ENCODE measurements around the gene CAPZA2.

DNA sequence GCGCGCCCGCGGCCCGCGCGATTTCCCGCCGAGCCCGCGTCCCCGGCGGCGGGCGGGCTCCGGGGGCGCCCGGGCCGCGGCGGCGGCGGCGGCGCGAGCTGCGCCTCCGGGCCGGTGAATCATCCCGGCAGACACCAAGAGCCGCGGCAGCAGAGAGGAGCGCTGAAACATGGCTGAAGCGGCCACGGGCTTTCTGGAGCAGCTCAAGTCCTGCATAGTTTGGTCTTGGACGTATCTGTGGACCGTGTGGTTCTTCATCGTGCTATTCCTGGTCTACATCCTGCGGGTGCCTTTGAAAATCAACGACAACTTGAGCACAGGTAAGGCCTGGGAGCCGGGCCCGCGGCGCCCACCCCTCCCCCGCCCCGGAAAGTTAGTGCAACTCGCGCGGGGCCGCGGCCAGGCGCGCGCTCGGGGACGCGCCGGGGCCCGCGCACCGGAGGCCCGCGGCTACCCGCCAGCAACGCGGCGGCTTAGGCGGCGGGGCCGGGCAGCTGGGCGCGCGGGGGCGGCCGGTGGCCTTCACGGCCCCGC is 91.1 kb downstream of the CAPZA2 start, which contains the start of gene ST7:
- TF ChIP-seq, protein P1, sequence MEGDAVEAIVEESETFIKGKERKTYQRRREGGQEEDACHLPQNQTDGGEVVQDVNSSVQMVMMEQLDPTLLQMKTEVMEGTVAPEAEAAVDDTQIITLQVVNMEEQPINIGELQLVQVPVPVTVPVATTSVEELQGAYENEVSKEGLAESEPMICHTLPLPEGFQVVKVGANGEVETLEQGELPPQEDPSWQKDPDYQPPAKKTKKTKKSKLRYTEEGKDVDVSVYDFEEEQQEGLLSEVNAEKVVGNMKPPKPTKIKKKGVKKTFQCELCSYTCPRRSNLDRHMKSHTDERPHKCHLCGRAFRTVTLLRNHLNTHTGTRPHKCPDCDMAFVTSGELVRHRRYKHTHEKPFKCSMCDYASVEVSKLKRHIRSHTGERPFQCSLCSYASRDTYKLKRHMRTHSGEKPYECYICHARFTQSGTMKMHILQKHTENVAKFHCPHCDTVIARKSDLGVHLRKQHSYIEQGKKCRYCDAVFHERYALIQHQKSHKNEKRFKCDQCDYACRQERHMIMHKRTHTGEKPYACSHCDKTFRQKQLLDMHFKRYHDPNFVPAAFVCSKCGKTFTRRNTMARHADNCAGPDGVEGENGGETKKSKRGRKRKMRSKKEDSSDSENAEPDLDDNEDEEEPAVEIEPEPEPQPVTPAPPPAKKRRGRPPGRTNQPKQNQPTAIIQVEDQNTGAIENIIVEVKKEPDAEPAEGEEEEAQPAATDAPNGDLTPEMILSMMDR (IDR thresholded peaks at IDR 0.05) = no peak
- TF ChIP-seq POLR2AphosphoS5 (IDR thresholded peaks at IDR 0.05) (no peak), EP300 (IDR thresholded peaks at IDR 0.05) (no peak), POLR2A (IDR thresholded peaks at IDR 0.05) (no peak)

Measured in suprapubic skin (tissue), 4 donors.